HepG2 (cell line): ENCODE measurements around the gene METTL27. TPM values are rescaled to one million over a fixed set of nuclear protein-coding genes. Genes with fewer than 3 reads are reported as not detected.

Experiments
- CBX2 ChIP-seq, 2 experiments: fragments of 200-600 bp in 1 of 2; sonication (generic); formaldehyde crosslinking in 1 of 2; IDR thresholded peaks; 2 replicates each; pipeline versions ENCODE4 v1.7.0 to v1.8.1; 2018 to 2022; ENCODE audit warnings: low read depth in 2 of 2, low read length in 1 of 2, mild to moderate bottlenecking in 1 of 2, missing genetic modification reagents in 1 of 2
- CEBPG ChIP-seq: IDR thresholded peaks from 2 replicates; pipeline ENCODE4 v1.6.1; 2016
- DNMT3B ChIP-seq: conservative IDR thresholded peaks from 2 replicates; pipeline ENCODE4 v1.6.1; 2016; ENCODE audit warnings: missing biosample characterization, control low read depth
- ERF ChIP-seq: IDR thresholded peaks from 2 replicates; pipeline ENCODE4 v1.6.1; 2018; ENCODE audit warnings: missing biosample characterization, missing genetic modification reagents
- MAF1 ChIP-seq: sonication (generic); formaldehyde crosslinking; IDR thresholded peaks from 2 replicates; pipeline ENCODE4 v1.5.0; 2020; ENCODE audit warnings: missing genetic modification reagents, borderline replicate concordance
- NR2F2 ChIP-seq: IDR thresholded peaks from 2 replicates; pipeline ENCODE4 v1.6.1; 2012; ENCODE audit warnings: low read depth, inconsistent platforms, borderline replicate concordance
- PRMT3 ChIP-seq: sonication (generic); formaldehyde crosslinking; IDR thresholded peaks from 2 replicates; pipeline ENCODE4 v1.8.1; 2022; ENCODE audit warnings: low read depth, mild to moderate bottlenecking, moderate library complexity, missing genetic modification reagents, borderline replicate concordance
- RAD21 ChIP-seq: fragments of 450-650 bp; formaldehyde crosslinking; IDR thresholded peaks from 2 replicates; pipeline ENCODE4 v1.5.0; 2020; ENCODE audit warnings: mild to moderate bottlenecking
- RBM39 ChIP-seq: fragments of 200-400 bp; formaldehyde crosslinking; IDR thresholded peaks from one replicate; pipeline ENCODE4 v1.6.1; 2018; ENCODE audit warnings: antibody characterized with exemption, mild to moderate bottlenecking, low read depth, low read length; ENCODE audit not compliant: poor library complexity, severe bottlenecking
- REPIN1 ChIP-seq: sonication (generic); formaldehyde crosslinking; IDR thresholded peaks from 2 replicates; pipeline ENCODE4 v1.8.0; 2022; ENCODE audit warnings: missing genetic modification reagents, low read depth, mild to moderate bottlenecking, borderline replicate concordance
- SALL1 ChIP-seq: sonication (generic); formaldehyde crosslinking; IDR thresholded peaks from 2 replicates; pipeline ENCODE4 v1.8.0; 2022; ENCODE audit warnings: mild to moderate bottlenecking, missing genetic modification reagents
- SIN3A ChIP-seq: IDR thresholded peaks from 2 replicates; pipeline ENCODE4 v1.6.1; 2011; ENCODE audit warnings: low read depth, mild to moderate bottlenecking, control low read depth, low read length, borderline replicate concordance
- SP2 ChIP-seq: sonication (generic); formaldehyde crosslinking; IDR thresholded peaks from 2 replicates; pipeline ENCODE4 v1.5.1; 2020; ENCODE audit warnings: mild to moderate bottlenecking, missing genetic modification reagents
- STAG1 ChIP-seq: sonication (generic); formaldehyde crosslinking; IDR thresholded peaks from 2 replicates; pipeline ENCODE4 v1.4.0; 2020; ENCODE audit warnings: missing genetic modification reagents
- XRCC5 ChIP-seq: fragments of 200-400 bp; formaldehyde crosslinking; optimal IDR thresholded peaks from 2 replicates; pipeline ENCODE3; 2017; ENCODE audit warnings: mild to moderate bottlenecking, low read length
- ZBTB7A ChIP-seq: sonication (generic); formaldehyde crosslinking; IDR thresholded peaks from 2 replicates; pipeline ENCODE4 v1.8.0; 2022; ENCODE audit warnings: mild to moderate bottlenecking, missing genetic modification reagents
- ZNF331 ChIP-seq: sonication (generic); formaldehyde crosslinking; IDR thresholded peaks from 2 replicates; pipeline ENCODE4 v1.4.0; 2020; ENCODE audit warnings: missing genetic modification reagents
- ZNF33B ChIP-seq: sonication (generic); formaldehyde crosslinking; IDR thresholded peaks from 2 replicates; pipeline ENCODE4 v1.5.1; 2020; ENCODE audit warnings: mild to moderate bottlenecking, missing genetic modification reagents
- ZNF530 ChIP-seq: sonication (generic); formaldehyde crosslinking; IDR thresholded peaks from 2 replicates; pipeline ENCODE4 v1.5.0; 2020; ENCODE audit warnings: low read depth, mild to moderate bottlenecking, missing genetic modification reagents
- ZNF543 ChIP-seq: sonication (generic); formaldehyde crosslinking; IDR thresholded peaks from 2 replicates; pipeline ENCODE4 v1.4.0; 2020; ENCODE audit warnings: mild to moderate bottlenecking, missing genetic modification reagents
- ZNF644 ChIP-seq: IDR thresholded peaks from 2 replicates; pipeline ENCODE4 v1.6.1; 2016; ENCODE audit warnings: low read depth
- ZNF766 ChIP-seq: sonication (generic); formaldehyde crosslinking; IDR thresholded peaks from 2 replicates; pipeline ENCODE4 v1.5.0; 2020; ENCODE audit warnings: missing genetic modification reagents, borderline replicate concordance
- polyA plus RNA-seq, 8 experiments: library from polyadenylated mRNA; depleted of rRNA in 3 of 8; stranded (reverse) in 7 of 8; unstranded in 1 of 8; fragments of >200 nt; fragmentation: Illumina TruSeq in 4 of 8; extraction: Trizol in 4 of 8; gene quantifications; 2 replicates each; pipeline versions ENCODE4 v1.2.1 to v1.2.3, GENCODE V29; 2011 to 2016; ENCODE audit warnings: low read depth in 4 of 8, missing spikeins in 1 of 8, mixed read lengths in 1 of 8; ENCODE audit not compliant: insufficient read depth in 1 of 8
- total RNA-seq, 5 experiments: library from RNA; depleted of rRNA; stranded (reverse); fragments of >200 nt; fragmentation: Illumina TruSeq; extraction: Trizol; gene quantifications; 2 replicates each; pipeline ENCODE4 v1.2.3, GENCODE V29; 2016; ENCODE audit warnings: low read depth in 1 of 5
- TF ChIP-seq, protein P1 (sequence below): sonication (generic); formaldehyde crosslinking; IDR thresholded peaks from 2 replicates; pipeline ENCODE4 v1.8.1; 2023; ENCODE audit warnings: mild to moderate bottlenecking, moderate library complexity, missing genetic modification reagents
- TF ChIP-seq, protein P2 (sequence below): IDR thresholded peaks from 2 replicates; pipeline ENCODE4 v1.6.1; 2018; ENCODE audit warnings: missing genetic modification reagents
- TF ChIP-seq, protein P3 (sequence below): fragments of 450-650 bp; IDR thresholded peaks from 2 replicates; pipeline ENCODE4 v1.6.1; 2016
- TF ChIP-seq, protein P4 (sequence below): sonication (generic); formaldehyde crosslinking; conservative IDR thresholded peaks from 2 replicates; pipeline ENCODE4 v1.4.0; 2020; ENCODE audit warnings: missing genetic modification reagents

Gene METTL27
- total and polyA plus RNA-seq, 2 of the 13 experiments (the other 11 are each of a cell fraction or from before 2014, with no cell fraction given), result 2.0 to 3.0 TPM

DNA sequence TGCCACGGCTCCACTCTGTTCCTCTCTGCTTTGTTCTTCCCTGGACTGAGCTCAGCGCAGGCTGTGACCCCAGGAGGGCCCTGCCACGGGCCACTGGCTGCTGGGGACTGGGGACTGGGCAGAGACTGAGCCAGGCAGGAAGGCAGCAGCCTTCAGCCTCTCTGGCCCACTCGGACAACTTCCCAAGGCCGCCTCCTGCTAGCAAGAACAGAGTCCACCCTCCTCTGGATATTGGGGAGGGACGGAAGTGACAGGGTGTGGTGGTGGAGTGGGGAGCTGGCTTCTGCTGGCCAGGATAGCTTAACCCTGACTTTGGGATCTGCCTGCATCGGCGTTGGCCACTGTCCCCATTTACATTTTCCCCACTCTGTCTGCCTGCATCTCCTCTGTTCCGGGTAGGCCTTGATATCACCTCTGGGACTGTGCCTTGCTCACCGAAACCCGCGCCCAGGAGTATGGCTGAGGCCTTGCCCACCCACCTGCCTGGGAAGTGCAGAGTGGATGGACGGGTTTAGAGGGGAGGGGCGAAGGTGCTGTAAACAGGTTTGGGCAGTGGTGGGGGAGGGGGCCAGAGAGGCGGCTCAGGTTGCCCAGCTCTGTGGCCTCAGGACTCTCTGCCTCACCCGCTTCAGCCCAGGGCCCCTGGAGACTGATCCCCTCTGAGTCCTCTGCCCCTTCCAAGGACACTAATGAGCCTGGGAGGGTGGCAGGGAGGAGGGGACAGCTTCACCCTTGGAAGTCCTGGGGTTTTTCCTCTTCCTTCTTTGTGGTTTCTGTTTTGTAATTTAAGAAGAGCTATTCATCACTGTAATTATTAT lies 10.3 kb downstream of the METTL27 start (continued):
- TF ChIP-seq, protein P1, sequence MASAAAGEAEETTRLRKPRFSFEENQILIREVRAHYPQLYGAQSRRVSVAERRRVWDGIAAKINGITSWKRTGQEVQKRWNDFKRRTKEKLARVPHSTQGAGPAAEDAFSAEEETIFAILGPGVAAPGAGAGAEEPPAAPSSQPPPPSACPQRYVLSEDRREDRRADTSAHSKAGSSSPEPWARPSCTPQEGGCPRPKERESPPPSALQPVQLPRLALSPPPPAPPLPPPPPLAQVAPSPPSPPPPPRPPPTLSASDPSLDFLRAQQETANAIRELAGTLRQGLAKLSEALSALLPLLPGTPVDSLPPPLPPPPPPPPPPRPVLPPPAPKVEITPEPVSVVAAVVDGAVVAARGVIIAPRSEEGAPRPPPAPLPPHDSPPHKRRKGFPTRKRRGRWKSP (CRISPR knock-in tag), result peak; percentile 65; the same call in 1 of the 2 replicates
- TF ChIP-seq REPIN1 (no peak; the same call in 1 of the 2 replicates), ZNF331 (CRISPR knock-in tag) (no peak), ZNF644 (CRISPR knock-in tag) (no peak), ZNF543 (CRISPR knock-in tag) (0 out of 2 replicates have a peak, but pooled peaks have one; percentile 17), XRCC5 (no peak), PRMT3 (CRISPR knock-in tag) (peak; percentile 52; the same call in 1 of the 2 replicates), MAF1 (no peak), CEBPG (no peak), DNMT3B (CRISPR knock-in tag) (0 out of 2 replicates have a peak, but pooled peaks have one; percentile 71), SALL1 (CRISPR knock-in tag) (0 out of 2 replicates have a peak, but pooled peaks have one; percentile 9), ZNF33B (CRISPR knock-in tag) (0 out of 2 replicates have a peak, but pooled peaks have one; percentile 70), NR2F2 (no peak), ZNF530 (CRISPR knock-in tag) (no peak), RAD21 (CRISPR knock-in tag) (no peak), STAG1 (CRISPR knock-in tag) (no peak), RBM39 (no peak), ZBTB7A (CRISPR knock-in tag) (peak; percentile 13; the same call in 1 of the 2 replicates), ZNF766 (CRISPR knock-in tag) (no peak), ERF (no peak), SP2 (CRISPR knock-in tag) (no peak), SIN3A (no peak), CBX2 (IDR thresholded peaks at IDR 0.05; ENCODE audit: low read depth, low read length) (no peak), CBX2 (CRISPR knock-in tag; IDR thresholded peaks at IDR 0.05; ENCODE audit: low read depth) (no peak)
- TF ChIP-seq, protein P2, sequence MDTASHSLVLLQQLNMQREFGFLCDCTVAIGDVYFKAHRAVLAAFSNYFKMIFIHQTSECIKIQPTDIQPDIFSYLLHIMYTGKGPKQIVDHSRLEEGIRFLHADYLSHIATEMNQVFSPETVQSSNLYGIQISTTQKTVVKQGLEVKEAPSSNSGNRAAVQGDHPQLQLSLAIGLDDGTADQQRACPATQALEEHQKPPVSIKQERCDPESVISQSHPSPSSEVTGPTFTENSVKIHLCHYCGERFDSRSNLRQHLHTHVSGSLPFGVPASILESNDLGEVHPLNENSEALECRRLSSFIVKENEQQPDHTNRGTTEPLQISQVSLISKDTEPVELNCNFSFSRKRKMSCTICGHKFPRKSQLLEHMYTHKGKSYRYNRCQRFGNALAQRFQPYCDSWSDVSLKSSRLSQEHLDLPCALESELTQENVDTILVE (CRISPR knock-in tag), result 0 out of 2 replicates have a peak, but pooled peaks have one; percentile 25
- TF ChIP-seq, protein P3, sequence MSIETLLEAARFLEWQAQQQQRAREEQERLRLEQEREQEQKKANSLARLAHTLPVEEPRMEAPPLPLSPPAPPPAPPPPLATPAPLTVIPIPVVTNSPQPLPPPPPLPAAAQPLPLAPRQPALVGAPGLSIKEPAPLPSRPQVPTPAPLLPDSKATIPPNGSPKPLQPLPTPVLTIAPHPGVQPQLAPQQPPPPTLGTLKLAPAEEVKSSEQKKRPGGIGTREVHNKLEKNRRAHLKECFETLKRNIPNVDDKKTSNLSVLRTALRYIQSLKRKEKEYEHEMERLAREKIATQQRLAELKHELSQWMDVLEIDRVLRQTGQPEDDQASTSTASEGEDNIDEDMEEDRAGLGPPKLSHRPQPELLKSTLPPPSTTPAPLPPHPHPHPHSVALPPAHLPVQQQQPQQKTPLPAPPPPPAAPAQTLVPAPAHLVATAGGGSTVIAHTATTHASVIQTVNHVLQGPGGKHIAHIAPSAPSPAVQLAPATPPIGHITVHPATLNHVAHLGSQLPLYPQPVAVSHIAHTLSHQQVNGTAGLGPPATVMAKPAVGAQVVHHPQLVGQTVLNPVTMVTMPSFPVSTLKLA, result no peak
- TF ChIP-seq, protein P4, sequence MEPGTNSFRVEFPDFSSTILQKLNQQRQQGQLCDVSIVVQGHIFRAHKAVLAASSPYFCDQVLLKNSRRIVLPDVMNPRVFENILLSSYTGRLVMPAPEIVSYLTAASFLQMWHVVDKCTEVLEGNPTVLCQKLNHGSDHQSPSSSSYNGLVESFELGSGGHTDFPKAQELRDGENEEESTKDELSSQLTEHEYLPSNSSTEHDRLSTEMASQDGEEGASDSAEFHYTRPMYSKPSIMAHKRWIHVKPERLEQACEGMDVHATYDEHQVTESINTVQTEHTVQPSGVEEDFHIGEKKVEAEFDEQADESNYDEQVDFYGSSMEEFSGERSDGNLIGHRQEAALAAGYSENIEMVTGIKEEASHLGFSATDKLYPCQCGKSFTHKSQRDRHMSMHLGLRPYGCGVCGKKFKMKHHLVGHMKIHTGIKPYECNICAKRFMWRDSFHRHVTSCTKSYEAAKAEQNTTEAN (CRISPR knock-in tag), result no peak
